WERI-Rb-1 (cell line): ENCODE data around the gene RNASEH2C.

ENCODE experiments used
- DNase-seq: peaks from one replicate; pipeline ENCODE4 v3.0.0-alpha.2; 2020
- H3K27ac ChIP-seq: fragments of 250-450 bp; sonication (Bioruptor Pico); 2 replicates; pipeline ENCODE4 v1.5.1; 2020; ENCODE audit warnings: mild to moderate bottlenecking, moderate library complexity
- H3K27me3 ChIP-seq: fragments of 250-450 bp; sonication (Bioruptor Pico); 2 replicates; pipeline ENCODE4 v1.5.1; 2021; ENCODE audit warnings: mild to moderate bottlenecking, low read depth, moderate library complexity; ENCODE audit not compliant: insufficient read depth, severe bottlenecking
- H3K36me3 ChIP-seq: fragments of 250-450 bp; sonication (Bioruptor Pico); 2 replicates; pipeline ENCODE4 v1.5.1; 2020; ENCODE audit warnings: mild to moderate bottlenecking, moderate library complexity
- H3K4me3 ChIP-seq: 2 replicates; pipeline ENCODE4 v1.5.1; 2011; ENCODE audit warnings: low read depth, mild to moderate bottlenecking, control low read depth, low read length
- H3K9me3 ChIP-seq: fragments of 250-450 bp; sonication (Bioruptor Pico); 2 replicates; pipeline ENCODE4 v1.5.1; 2021; ENCODE audit warnings: mild to moderate bottlenecking, moderate library complexity; ENCODE audit not compliant: severe bottlenecking
- TF ChIP-seq, protein P1 (sequence below): IDR thresholded peaks from 2 replicates; pipeline ENCODE4 v1.5.1; 2011; ENCODE audit warnings: low read depth, mild to moderate bottlenecking, control low read depth, inconsistent platforms, low read length

Gene RNASEH2C

DNA sequence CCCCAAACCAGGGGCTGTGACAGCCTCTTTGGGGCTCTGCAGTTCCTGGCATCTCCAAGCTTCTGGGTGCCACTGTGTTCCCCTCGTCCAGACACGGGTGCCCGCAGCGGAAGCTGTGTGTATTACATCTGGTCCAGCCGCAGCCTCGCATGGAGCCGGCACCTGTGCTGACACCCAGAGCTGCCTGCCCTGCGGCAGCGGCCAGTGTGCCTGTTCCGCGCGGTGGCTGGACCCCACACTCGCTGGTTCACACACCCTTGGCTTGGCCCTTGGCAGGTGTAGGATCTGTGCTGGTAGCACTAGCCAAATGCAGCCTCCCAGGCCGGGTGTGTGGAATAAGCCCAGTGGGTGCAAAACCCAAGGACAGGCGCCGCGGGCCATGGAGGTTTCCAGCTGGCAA lies 24.5 kb upstream of the RNASEH2C start:
- H3K4me3 ChIP-seq = no peak overlapping the region
- H3K27ac ChIP-seq = no peak overlapping the region
- H3K9me3 ChIP-seq = no peaks in the 10 kb centered on the region
- TF ChIP-seq, protein P1, sequence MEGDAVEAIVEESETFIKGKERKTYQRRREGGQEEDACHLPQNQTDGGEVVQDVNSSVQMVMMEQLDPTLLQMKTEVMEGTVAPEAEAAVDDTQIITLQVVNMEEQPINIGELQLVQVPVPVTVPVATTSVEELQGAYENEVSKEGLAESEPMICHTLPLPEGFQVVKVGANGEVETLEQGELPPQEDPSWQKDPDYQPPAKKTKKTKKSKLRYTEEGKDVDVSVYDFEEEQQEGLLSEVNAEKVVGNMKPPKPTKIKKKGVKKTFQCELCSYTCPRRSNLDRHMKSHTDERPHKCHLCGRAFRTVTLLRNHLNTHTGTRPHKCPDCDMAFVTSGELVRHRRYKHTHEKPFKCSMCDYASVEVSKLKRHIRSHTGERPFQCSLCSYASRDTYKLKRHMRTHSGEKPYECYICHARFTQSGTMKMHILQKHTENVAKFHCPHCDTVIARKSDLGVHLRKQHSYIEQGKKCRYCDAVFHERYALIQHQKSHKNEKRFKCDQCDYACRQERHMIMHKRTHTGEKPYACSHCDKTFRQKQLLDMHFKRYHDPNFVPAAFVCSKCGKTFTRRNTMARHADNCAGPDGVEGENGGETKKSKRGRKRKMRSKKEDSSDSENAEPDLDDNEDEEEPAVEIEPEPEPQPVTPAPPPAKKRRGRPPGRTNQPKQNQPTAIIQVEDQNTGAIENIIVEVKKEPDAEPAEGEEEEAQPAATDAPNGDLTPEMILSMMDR = no peak
- no peaks in the 10 kb centered on the region for H3K36me3 ChIP-seq
- no peaks in the 10 kb centered on the region for H3K27me3 ChIP-seq
- no peak for DNase-seq

DNA sequence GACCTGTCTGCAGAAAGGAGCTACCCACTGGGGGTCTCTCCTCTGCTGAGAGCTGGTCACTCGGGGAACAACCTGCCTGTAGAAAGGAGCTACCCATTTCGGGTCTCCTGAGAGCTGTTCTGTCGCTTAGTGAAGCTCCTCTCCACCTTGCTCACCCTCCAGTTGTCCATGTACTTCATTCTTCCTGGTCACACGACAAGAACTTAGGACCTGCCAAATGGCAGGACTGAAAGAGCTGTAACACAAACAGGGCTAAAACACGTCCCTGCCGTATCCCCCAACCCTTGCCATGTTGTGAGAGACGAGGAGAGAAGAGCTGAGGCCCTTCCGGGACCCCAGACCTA lies 24.1 kb upstream of the RNASEH2C start:
- Histone ChIP-seq H3K27ac (no peak overlapping the region), H3K9me3 (no peaks in the 10 kb centered on the region), H3K4me3 (no peak overlapping the region), H3K27me3 (no peaks in the 10 kb centered on the region), H3K36me3 (no peaks in the 10 kb centered on the region)
- TF ChIP-seq, protein P1 = no peak
- DNase-seq = no peak

DNA sequence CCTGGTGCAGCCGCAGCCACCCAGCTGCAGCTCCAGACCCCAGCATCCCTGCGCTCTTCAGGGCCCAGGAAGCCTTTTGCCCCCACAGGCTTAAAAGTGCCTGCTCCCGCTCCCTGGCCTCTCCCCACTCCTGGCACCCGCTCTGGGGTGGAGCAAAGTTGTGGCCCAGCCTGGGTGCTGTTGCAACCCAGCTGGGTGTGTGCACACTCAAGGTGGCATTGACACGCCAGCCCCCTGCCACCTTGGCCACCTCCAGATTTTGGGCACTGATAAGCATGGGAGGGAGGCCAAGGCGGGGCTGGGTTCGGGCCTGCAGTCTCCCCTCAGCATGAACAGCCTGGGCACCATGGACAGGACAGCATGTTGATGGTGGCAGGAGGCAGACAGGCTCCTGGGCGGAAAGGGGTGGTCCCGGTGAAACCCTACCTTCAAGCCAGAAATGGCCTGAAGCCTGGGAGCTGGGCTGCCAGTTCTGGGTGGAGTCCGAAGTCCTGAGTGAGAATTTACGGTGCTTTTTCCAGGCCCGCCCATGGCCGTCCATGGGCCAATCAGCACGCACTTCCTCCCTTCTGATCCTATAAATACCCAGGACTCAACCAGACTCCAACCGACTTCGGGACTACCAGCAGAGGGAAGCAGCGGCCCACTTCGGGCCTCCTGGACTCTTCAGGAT lies 23.6 kb upstream of the RNASEH2C start:
- no peaks in the 10 kb centered on the region for H3K36me3 ChIP-seq
- H3K9me3 ChIP-seq = no peaks in the 10 kb centered on the region
- H3K27me3 ChIP-seq = no peaks in the 10 kb centered on the region
- DNase-seq = peak; percentile 78
- TF ChIP-seq, protein P1 = peak; percentile 68
- H3K4me3 ChIP-seq = no peak overlapping the region
- no peak overlapping the region for H3K27ac ChIP-seq

DNA sequence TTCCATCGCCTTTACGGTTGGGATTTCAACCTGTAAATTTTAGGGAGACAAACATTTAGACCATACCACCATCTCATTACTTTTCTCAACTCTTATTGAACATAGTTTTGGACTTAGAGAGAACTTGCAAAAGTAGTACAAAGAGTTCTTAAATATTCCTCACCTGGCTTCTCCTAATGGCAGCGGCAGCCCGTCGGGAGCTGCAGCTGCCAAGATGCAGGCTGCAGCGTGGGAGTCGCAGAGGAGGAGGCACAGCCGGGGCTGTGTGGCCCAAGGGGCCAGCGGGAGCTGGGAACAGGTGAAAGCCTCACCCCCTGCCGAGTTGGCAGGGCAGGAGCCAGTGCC lies 23.1 kb upstream of the RNASEH2C start:
- Histone ChIP-seq H3K27ac (no peak overlapping the region), H3K27me3 (no peaks in the 10 kb centered on the region), H3K4me3 (no peak overlapping the region), H3K9me3 (no peaks in the 10 kb centered on the region), H3K36me3 (no peaks in the 10 kb centered on the region)
- TF ChIP-seq, protein P1 = no peak
- no peak for DNase-seq

DNA sequence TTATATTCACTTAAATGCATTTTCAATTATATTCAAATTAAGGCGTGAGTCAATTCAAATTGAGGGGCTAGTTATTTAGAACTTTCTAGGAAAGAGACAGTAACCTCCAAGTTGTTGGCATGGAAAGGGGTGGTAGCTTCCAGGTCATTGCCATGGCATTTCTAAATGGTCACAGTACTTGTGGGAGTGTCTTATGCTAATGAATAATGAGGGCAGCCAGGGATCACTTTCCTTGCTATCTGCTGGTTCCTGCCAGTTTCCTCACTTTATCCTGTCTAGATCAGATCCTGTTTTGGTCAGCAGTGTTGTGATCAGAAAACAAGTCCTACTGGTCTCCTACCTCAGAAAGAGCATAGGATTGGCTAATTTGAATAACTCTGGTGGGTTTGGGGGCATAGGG lies 21.8 kb upstream of the RNASEH2C start:
- TF ChIP-seq, protein P1 = no peak
- Histone ChIP-seq H3K36me3 (no peaks in the 10 kb centered on the region), H3K27me3 (no peaks in the 10 kb centered on the region), H3K4me3 (no peak overlapping the region), H3K27ac (no peak overlapping the region), H3K9me3 (peaks cover 9% of the 10 kb centered on the region)
- DNase-seq = no peak

DNA sequence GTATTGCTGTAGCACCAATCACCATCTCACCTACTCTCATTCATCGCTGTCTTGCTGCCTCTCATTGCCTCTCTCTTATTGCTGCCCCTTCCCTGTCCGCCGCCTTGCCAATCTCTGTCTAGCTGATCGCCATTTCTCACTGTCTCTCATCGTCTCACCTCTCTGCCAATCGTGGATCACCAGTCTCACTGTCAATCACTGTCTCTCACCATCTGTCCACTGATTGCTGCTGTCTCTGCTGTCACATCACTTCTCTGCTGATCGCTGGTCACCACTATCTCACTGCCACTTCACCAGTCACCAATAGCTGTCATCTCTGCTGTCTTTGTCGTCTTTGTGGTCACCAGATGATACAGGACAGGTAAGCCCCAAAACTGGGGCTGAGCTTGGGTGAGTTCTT lies 20.6 kb upstream of the RNASEH2C start:
- TF ChIP-seq, protein P1 = no peak
- Histone ChIP-seq H3K9me3 (peaks cover 17% of the 10 kb centered on the region), H3K36me3 (no peaks in the 10 kb centered on the region), H3K27me3 (no peaks in the 10 kb centered on the region), H3K27ac (no peak overlapping the region), H3K4me3 (no peak overlapping the region)
- DNase-seq = no peak
